NCI-H526 (cell line): ENCODE data around the gene STING1.
"Not testable (repeated sequence)": the region's sequence is repeated elsewhere in the genome, so short reads cannot be mapped to it uniquely, and the experiment has no call there.

Source experiments
- DNase-seq, 2 experiments: peaks; one replicate each; lab custom pipeline; 2025; lab: John Stamatoyannopoulos, UW

The STING1 gene

GRCh38 chr5:139503036-139503817, 20.7 kb upstream of the STING1 start:
- not testable (repeated sequence) for DNase-seq

- no peak for DNase-seq
These were observed 18.8 kb upstream of the STING1 start for GRCh38 chr5:139501381-139501780.

- DNase-seq: no peak
These were observed 13.3 kb upstream of the STING1 start for GRCh38 chr5:139495638-139496435.

GRCh38 chr5:139494832-139495231, 12.3 kb upstream of the STING1 start:
- no peak for DNase-seq

DNA sequence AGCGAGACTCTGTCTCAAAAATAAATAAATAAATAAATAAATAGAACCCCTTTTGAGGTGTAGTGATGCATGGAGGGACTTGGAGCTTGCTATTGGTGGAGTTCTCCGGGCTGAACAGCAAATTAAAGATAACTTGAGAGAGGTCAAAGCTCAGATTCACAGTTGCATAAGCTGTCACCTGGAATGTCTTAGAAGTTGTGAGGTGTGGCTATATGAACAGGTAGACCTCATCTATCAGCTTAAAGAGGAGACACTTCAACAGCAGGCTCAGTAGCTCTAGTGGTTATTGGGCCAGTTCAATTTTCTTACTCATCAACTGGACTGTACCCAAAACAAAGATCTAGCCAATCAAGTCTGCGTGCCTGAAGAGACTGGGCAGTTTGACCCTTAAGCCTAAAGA, 11.7 kb upstream of the STING1 start:
- DNase-seq: no peak

DNA sequence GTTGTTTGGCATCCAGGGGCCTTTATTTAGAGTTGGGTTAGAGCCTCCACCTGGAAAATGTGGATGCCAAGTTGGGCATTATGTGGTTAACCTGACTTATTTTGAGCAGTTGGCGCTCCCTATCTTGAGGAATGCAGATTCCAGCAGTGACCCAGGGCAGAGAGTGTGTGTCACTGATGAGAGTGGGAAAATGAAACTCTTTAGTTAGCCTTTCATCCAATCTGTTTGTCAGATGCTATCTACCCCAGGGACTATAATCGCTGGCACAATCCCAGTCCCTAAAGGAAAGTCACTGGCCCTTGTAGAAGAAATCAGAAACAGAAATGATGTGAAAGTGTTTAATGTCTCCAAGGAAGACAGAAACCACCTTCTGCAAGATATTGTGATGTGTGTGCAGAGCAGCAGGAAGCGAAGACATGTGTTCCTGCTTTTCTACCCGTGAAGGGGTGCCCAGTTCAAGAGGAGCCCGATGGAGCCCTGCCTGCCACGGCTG, 10.2 kb upstream of the STING1 start:
- no peak for DNase-seq

GRCh38 chr5:139488260-139488659, 5.7 kb upstream of the STING1 start:
- DNase-seq: no peak

DNA sequence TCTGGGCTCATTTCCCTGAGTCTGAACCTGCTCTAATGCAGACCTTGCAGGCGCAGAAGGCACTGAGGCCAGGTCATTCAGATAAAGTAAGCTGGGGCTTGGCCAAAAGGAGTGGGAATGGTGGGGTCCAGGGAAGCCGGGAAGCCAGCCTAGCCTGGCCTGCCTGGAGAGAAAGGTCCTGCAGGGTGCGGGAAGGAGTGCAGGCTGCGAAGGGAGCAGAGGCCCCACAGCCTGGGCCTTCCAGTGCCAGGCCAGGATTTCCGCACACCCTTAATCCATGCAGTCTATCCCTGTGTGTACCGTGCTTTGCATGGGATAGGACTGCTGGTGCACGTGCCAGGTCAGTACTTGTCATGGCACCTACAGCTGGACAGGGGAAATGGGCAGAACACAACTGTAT, 3.6 kb upstream of the STING1 start:
- peak; percentile 2 to 24 for DNase-seq

GRCh38 chr5:139482890-139483208, 291 bp upstream of the STING1 start:
- DNase-seq: not testable (repeated sequence)

- peak; percentile 12 to 37 for DNase-seq
These were observed 943 bp downstream of the STING1 start for GRCh38 chr5:139481580-139482049.

DNA sequence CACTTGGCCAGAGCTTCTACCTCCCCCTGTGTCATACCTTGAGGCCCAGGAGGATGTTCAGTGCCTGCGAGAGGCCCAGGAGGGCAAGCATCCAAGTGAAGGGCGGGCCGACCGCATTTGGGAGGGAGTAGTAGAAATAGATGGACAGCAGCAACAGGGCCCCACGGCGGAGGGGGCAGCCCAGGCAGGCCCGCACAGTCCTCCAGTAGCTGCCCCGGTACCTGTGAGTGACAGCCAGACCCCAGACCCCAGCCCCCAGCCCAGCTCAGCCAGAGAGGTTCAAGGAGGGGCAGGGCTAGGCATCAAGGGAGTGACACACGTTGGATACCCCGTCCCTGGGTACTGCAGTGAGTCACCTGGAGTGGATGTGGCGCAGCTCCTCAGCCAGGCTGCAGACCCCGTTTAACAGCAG, 1.4 kb downstream of the STING1 start:
- no peak for DNase-seq

DNA sequence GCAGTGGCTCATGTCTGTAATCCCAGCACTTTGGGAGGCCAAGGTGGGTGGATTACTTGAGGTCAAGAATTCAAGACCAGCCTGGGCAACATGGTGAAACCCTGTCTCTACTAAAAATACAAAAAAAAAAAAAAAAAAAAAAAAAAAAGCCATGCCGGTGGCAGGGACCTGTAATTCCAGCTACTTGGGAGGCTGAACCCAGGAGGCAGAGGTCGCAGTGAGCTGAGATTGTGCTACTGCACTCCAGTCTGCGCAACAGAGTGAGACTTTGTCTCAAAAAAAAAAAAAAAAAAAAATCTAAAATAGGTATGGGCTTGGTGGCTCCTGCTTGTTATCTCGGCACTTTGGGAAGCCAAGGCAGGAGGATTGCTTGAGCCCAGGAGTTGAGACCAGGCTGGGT, 2.8 kb downstream of the STING1 start:
- DNase-seq: not testable (repeated sequence)

DNA sequence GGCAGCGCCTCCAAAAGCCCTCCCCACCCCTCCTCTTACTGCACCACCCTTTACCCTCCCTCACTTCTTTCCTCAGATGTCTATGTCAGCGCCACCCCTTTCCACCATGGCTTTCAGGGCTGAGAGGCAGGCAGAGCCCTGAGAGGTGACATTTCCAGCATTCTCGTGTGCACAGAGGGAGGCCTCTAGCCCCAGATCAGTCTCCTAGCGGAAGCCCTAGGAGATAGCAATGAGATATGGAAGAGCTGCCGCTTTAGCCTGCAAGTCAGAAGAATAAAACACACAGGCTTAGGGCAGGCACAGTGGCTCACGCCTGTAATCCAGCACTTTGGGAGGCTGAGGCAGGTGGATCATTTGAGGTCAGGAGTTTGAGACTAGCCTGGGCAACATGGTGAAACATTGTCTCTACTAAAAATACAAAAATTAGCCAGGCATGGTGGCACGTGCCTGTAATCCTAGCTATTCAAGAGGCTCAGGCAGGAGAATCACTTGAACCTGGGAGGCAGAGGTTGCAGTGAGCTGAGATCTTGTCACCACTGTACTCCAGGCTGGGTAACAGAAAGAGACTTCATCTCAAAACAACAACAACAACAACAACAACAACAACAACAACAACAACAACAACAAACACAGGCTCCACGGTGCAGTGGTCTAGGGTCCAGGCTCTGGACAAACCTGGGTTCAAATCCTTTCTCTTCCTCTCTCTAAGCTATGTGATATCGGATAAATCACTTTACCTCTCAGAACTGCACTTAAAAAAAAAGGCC, 3.7 kb downstream of the STING1 start:
- not testable (repeated sequence) for DNase-seq

- DNase-seq: no peak
These were observed 6.5 kb downstream of the STING1 start for GRCh38 chr5:139475865-139476617.

GRCh38 chr5:139474890-139475791, 7.4 kb downstream of the STING1 start:
- DNase-seq: peak; percentile 16 to 46

- no peak for DNase-seq
These were observed 9.0 kb downstream of the STING1 start for GRCh38 chr5:139473565-139473964.

GRCh38 chr5:139473105-139473504, 9.5 kb downstream of the STING1 start:
- DNase-seq: no peak

GRCh38 chr5:139472386-139473030, 10.1 kb downstream of the STING1 start:
- DNase-seq: no peak

DNA sequence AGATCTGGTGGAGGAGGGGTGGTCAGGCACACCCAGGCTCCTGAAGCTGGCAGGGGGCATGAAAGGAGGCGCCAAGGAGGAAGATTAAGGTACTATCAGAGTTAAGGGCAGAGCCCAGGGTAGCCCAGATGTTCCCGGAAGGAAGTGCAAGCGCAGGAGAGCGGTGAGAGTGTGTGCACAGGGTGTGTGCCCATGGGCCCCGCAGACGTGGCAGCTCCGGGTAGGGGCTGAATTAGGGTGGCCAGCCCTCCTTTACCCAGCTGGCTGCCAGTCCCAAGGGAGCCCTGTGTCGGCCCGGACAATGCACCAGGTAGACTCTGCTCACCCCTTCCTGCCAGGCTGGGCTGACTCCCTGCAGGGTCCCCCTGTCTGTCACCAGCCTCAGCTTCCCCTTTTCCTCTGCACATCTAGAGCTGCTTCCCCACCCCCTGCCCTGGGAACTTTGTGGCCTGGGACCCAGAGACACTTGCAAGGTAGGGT, 11.7 kb downstream of the STING1 start, which contains the start of gene SMIM33:
SMIM33 (plus strand) TSS at position 184 of the 480 bp plus-strand sequence; CDS start at position 302, 118 bp downstream.
- DNase-seq: no peak
